DOHH2 (cell line): Measurements from ENCODE around the gene ABI2.

Source experiments
- CTCF ChIP-seq: fragments of 200-600 bp; sonication (generic); IDR thresholded peaks from one replicate; pipeline ENCODE4 v1.5.1; 2014; ENCODE audit warnings: antibody characterized with exemption, mild to moderate bottlenecking, low read depth, low read length; ENCODE audit not compliant: poor library complexity, severe bottlenecking
- EZH2phosphoT487 ChIP-seq: fragments of 200-600 bp; sonication (generic); IDR thresholded peaks from 2 replicates; pipeline ENCODE4 v1.6.1; 2017; ENCODE audit warnings: borderline replicate concordance, mild to moderate bottlenecking, antibody characterized with exemption, low read length, moderate library complexity, mixed read lengths

DNA sequence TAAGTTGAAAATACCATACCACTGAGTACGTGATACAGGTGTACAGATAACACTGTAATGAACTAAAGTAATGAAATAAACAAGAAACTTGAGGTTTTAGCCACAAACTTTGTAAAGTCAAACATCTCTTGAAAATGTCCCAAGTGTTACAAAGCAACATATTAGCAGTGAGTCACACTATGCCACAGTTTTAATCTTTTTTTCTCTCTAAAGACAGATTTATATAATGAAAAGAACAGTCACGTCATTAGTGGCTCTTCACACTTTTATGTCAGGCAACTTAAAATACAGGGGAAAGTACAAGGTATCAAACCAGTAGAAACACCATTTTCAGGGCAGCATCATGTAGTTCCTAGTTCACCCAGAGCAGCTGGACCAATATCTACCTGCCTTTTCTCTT, 164.8 kb downstream of the ABI2 start:
- TF ChIP-seq CTCF (no peak), EZH2phosphoT487 (no peak)
